ENCODE measurements around the gene PICALM. TPM values are rescaled to one million over a fixed set of nuclear protein-coding genes. Genes with fewer than 3 reads are reported as not detected.

PICALM gene
- polyA plus RNA-seq, 1 experiment, result 303 TPM

- no peak overlapping the region for H3K4me3 ChIP-seq (ENCODE audit: low read depth, low read length)
- no peak for TF ChIP-seq CTCF (IDR thresholded peaks at IDR 0.05; ENCODE audit: low read depth, low read length)
- H3K27me3 ChIP-seq (ENCODE audit: control insufficient read depth, insufficient read depth, low read length), result no peaks in the 10 kb centered on the region
- H3K27ac ChIP-seq (ENCODE audit: low read depth, low read length), result no peak overlapping the region
- ChIA-PET POLR2A (interaction anchor here (1.1 kb wide), 1 partner anchor 21 kb away, joined by 3 read pairs; no protein-coding TSS in a partner anchor), CTCF (no interaction called here)
- no peak for DNase-seq (ENCODE audit: low read depth, low spot score)
- no peaks in the 10 kb centered on the region for H3K9me3 ChIP-seq (ENCODE audit: control insufficient read depth, insufficient read depth, low read length)
Measured at GRCh38 chr11:85967457-85967856, 101.4 kb downstream of the PICALM start.

GRCh38 chr11:85965202-85965601 lies 103.7 kb downstream of the PICALM start:
- peak; percentile 41 for DNase-seq (ENCODE audit: low read depth, low spot score)
- H3K9me3 ChIP-seq (ENCODE audit: control insufficient read depth, insufficient read depth, low read length), result no peaks in the 10 kb centered on the region
- TF ChIP-seq CTCF (IDR thresholded peaks at IDR 0.05; ENCODE audit: low read depth, low read length), result no peak
- H3K27me3 ChIP-seq (ENCODE audit: control insufficient read depth, insufficient read depth, low read length), result no peaks in the 10 kb centered on the region
- no peak overlapping the region for H3K27ac ChIP-seq (ENCODE audit: low read depth, low read length)
- no peak overlapping the region for H3K4me3 ChIP-seq (ENCODE audit: low read depth, low read length)
- ChIA-PET POLR2A (no interaction called here), CTCF (no interaction called here)

- no peak for DNase-seq (ENCODE audit: low read depth, low spot score)
- no peak overlapping the region for H3K4me3 ChIP-seq (ENCODE audit: low read depth, low read length)
- ChIA-PET POLR2A (no interaction called here), CTCF (interaction anchor here (1.1 to 1.4 kb wide), 3 partner anchors 54 to 330 kb away, joined by 3 to 7 read pairs (median 5); no protein-coding TSS in a partner anchor)
- no peak overlapping the region for H3K27ac ChIP-seq (ENCODE audit: low read depth, low read length)
- no peaks in the 10 kb centered on the region for H3K27me3 ChIP-seq (ENCODE audit: control insufficient read depth, insufficient read depth, low read length)
- H3K9me3 ChIP-seq (ENCODE audit: control insufficient read depth, insufficient read depth, low read length), result no peaks in the 10 kb centered on the region
- TF ChIP-seq CTCF (IDR thresholded peaks at IDR 0.05; ENCODE audit: low read depth, low read length), result no peak
Measured at GRCh38 chr11:85961930-85962363, 106.9 kb downstream of the PICALM start.

DNA sequence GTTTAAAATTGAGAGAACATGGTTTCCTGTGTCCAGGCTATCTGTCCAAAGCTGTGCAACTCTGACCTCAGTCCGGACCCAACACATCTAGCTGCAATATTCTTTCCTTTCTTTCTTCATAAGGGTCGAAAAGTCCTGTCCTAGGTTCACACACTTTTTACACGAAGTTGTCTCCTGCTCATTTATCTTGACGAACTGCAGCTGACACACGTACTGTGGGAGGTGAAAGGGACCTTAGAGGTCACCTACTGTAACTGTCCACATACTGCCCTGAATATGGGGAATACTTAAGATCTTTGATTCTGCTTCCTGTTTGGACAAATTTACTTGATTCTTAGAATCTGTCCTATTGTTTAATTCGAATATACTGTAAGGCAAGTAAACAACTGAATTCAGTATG lies 107.8 kb downstream of the PICALM start:
- no peak for DNase-seq (ENCODE audit: low read depth, low spot score)
- no peak overlapping the region for H3K4me3 ChIP-seq (ENCODE audit: low read depth, low read length)
- no peaks in the 10 kb centered on the region for H3K27me3 ChIP-seq (ENCODE audit: control insufficient read depth, insufficient read depth, low read length)
- H3K27ac ChIP-seq (ENCODE audit: low read depth, low read length), result no peak overlapping the region
- TF ChIP-seq CTCF (IDR thresholded peaks at IDR 0.05; ENCODE audit: low read depth, low read length), result no peak
- no peaks in the 10 kb centered on the region for H3K9me3 ChIP-seq (ENCODE audit: control insufficient read depth, insufficient read depth, low read length)
- ChIA-PET CTCF (interaction anchor here (1.1 to 1.4 kb wide), 3 partner anchors 54 to 331 kb away, joined by 3 to 7 read pairs (median 5); no protein-coding TSS in a partner anchor), POLR2A (no interaction called here)

- POLR2A ChIA-PET, result no interaction called here
- no peaks in the 10 kb centered on the region for H3K27me3 ChIP-seq (ENCODE audit: control insufficient read depth, insufficient read depth, low read length)
- CTCF ChIA-PET, result interaction anchor here (1.4 kb wide), 1 partner anchor 331 kb away, joined by 7 read pairs; no protein-coding TSS in a partner anchor
- H3K4me3 ChIP-seq (ENCODE audit: low read depth, low read length), result no peak overlapping the region
- no peak overlapping the region for H3K27ac ChIP-seq (ENCODE audit: low read depth, low read length)
- no peak for DNase-seq (ENCODE audit: low read depth, low spot score)
- no peaks in the 10 kb centered on the region for H3K9me3 ChIP-seq (ENCODE audit: control insufficient read depth, insufficient read depth, low read length)
- no peak for TF ChIP-seq CTCF (IDR thresholded peaks at IDR 0.05; ENCODE audit: low read depth, low read length)
Measured at GRCh38 chr11:85960678-85961077, 108.2 kb downstream of the PICALM start.

Data from AG04450 (cell line).